Activated CD4-positive, CD25-positive, alpha-beta regulatory T cell treated with anti-CD3 and anti-CD28 coated beads, Interleukin-2, amount 50 U/mL, for 72 hours (primary cell): ENCODE results near the gene CFAP298.
"Not testable (repeated sequence)": the region's sequence is repeated elsewhere in the genome, so short reads cannot be mapped to it uniquely, and the experiment has no call there.

Experiments used
- DNase-seq: peaks from one replicate; pipeline ENCODE4 v3.0.0; 2021

Gene CFAP298, protein sequence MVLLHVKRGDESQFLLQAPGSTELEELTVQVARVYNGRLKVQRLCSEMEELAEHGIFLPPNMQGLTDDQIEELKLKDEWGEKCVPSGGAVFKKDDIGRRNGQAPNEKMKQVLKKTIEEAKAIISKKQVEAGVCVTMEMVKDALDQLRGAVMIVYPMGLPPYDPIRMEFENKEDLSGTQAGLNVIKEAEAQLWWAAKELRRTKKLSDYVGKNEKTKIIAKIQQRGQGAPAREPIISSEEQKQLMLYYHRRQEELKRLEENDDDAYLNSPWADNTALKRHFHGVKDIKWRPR

DNA sequence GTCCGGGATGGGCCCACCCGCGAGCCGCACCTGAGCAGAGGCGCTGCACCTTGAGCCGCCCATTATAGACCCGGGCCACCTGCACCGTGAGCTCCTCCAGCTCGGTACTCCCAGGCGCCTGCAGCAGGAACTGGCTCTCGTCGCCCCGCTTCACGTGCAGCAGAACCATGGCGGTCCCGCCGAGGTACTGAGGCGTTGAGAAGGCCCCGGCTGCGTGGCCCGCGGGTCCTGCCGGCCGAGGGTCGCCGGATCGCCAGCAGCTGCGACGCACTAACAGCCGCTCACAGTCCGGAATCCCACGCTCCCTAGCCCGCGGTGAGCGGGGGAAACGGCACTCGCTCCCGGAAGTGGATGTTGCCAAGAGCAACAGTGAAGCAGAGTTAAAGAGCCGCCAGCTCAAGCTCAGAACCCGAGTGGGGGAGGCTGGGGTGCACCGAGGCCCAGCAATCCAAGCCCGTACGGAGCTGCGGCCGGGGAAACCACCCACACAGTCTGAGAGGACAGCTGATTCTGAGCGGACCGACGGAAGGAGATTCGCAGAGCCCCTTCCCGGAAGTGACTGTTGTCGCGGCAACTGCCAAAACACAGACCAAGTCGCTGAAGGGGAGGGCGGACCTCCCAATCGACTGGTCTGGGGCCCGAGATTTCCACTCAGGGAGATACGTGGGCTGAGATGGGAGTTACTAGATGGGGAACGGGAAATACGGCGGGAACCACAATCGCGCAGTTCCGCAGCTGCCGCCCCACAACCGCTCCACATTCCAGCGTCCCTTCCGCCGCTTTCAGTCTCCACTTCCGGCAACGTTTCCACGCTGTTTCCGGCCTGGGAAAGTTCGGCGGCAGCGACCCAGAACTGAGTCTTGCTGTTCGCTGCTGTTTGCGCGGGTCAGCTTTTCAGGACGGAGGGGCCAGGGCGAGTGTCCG lies at the start of gene CFAP298:
Gene CFAP298 (minus strand): TSS at position 303 of the 924 bp plus-strand sequence. CDS start 134 bp downstream, at position 169.
- DNase-seq, result peak; percentile 82

DNA sequence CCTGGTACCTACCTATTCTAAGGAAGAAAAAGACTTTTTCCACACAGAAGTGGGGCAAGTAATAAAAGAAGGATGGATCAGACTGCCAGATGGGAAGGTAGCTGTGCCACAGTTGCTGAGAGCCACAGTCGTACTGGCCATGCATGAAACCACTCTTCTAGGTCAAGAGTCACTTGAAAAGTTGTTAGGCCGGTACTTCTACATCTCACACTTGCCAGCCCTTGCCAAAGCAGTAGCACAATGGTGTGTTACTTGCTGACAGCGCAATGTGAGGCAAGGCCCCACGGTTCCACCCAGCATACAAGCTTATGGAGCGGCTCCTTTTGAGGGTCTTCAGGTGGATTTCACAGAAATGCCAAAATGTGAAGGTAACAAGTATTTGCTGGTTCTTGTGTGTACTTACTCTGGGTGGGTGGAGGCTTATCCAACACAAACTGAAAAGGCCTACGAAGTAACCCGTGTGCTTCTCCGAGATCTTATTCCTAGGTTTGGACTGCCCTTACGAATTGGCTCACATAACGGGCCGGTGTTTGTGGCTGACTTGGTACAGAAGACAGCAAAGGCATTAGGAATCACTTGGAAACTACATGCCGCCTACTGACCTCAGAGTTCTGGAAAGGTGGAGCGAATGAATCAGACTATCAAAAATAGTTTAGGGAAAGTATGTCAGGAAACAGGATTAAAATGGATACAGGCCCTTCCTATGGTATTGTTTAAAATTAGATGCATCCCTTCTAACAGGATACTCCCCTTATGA lies 49.0 kb upstream of the CFAP298 start:
- DNase-seq, result not testable (repeated sequence)

DNA sequence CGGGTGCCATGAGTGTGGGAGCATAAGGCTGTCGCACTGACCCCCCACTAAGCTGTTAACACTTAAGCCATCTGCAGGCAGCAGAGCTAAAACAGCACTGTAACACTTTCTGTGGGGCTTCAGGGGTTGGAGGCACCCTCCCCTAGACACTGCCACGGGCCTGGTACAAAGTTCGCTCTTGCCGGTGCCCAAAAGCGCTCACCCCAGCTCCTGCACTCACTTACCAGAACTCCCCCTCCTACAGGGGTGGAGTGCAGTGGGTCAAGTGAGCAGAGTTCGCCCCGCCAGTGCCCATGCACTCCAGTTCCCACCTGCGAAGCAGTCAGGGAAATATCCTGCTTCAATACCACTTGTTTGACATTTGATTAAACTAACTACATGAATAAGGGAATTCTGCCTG lies 46.3 kb upstream of the CFAP298 start:
- DNase-seq, result no peak

DNA sequence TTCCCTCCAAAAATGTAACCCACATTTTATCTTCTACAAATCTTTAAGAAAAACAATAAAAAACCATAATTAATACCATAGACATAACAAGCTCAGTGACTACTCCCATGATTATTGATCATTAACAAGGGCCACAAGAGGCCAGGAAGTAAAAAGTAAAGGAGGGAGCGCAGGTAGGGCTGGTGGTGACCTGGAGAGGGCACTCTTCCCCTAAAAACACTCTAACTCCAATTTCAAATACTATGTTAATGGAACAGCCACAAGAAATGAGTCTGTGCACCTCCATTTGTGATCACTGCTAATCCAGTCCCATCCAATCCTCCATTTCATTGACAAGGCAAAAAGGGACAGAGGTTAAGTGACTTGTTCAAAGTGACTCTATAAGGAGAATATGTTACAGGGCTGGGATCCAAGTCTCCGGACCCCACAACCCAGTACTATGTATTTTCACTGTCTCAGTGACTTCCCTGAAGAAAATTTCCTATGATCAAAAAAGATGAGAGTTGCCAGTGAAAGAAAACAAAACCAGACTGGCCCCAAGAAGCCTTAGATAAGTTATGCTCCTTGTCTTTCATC lies 41.2 kb upstream of the CFAP298 start:
- DNase-seq, result no peak

DNA sequence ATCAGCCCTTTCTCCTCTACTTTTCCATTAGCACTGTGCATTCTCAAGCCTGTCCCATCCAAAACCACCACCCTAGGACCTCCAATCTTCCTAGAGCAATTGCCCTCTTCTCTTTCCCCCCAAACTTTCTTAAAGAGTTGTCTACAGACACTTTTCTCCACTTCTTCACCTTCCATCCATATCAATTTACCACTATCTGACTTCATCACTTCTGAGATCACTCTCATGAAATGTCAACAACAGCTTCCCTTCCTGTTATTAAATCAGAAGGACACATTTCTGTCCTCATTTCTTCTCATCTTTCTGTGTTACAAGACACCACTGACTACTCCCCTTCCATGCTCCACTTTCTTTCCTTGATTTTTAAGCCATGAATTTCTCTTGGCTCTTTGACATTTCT lies 36.0 kb upstream of the CFAP298 start:
- no peak for DNase-seq

DNA sequence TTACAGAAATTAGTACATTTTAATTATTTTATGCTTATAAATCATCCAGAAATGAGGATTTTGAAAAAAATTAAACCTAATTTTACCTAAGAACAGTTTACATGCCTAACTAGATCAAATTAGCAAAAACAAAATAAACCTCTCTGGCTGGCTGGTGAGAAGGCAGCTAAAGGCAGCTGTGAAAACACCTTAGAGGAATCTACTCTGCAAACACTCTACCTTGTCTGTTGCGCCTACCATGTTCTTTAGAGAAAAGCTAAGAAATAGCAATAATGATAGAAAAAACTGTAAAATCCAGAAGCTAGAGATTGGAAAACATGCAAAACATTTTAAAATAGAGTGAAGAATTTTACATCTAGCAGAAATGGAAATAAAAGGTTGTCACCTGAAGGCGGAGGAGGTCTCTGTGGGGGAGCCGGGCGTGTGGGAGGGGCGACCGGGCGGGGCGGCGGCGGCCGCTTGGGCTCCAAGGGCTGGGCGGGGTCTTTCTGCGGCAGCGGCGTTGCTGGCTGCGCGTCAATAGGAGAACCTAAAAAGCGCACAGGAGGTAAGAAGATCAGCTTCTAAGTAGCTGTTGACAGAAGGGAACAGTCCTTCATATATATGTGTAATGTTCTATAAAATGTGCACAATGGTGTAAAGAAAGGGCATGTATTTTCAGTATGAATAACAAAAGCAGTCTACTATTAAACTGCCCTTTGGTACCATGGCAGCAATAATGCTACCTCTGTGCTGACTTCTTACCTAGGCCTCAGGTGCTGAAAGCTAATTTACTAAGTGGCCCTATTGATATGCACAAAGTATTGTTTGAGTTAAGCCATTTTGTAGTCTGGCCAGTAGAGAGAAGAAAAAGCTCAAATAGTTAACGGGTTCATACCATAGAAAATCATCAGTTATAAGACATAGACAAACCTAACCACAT lies 33.3 kb upstream of the CFAP298 start:
- DNase-seq, result no peak

DNA sequence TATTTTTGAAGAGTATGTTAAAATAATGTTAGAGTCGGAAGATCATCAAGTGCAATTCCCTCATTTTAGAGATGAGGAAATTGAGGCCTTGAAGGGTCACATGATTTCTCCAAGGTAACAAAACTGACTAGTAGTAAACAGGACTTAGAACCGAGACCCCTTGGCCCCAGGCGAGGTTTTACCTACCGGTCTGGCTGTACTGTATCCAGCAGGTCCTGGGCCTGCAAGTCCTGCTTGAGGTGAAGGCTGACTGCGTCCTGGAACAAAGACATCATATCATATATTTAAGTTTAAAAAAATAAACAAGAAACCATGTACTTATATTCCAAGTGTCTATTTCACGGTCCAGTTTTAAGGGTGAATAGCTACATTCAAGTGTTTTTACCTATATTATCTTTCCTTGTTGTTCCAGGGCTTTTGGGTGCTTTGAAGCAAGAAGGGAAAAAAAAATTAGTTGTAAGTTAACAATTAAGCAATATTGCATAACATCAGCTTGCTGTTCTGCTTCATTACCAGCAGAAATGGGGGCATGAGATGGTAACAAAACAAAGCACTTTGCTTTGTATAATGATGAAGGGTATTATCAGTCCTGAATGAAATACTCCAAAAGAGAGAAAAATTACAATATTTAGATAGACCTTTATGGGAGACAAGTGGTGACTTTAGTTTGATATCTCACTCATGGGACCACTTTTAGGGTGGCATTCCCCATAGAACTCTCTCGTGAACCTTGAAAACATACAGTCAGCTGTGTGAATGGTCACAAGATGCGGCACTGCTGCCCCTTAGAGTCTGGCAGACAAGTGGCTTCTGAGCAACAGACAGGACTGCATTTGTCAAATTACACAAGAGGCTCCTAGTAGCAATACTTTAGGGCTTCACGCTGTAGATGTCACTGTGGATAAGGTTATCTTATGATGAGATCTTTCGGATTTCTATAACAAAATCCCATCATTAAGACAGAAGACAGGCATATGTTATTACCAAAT lies 29.8 kb upstream of the CFAP298 start:
- no peak for DNase-seq

DNA sequence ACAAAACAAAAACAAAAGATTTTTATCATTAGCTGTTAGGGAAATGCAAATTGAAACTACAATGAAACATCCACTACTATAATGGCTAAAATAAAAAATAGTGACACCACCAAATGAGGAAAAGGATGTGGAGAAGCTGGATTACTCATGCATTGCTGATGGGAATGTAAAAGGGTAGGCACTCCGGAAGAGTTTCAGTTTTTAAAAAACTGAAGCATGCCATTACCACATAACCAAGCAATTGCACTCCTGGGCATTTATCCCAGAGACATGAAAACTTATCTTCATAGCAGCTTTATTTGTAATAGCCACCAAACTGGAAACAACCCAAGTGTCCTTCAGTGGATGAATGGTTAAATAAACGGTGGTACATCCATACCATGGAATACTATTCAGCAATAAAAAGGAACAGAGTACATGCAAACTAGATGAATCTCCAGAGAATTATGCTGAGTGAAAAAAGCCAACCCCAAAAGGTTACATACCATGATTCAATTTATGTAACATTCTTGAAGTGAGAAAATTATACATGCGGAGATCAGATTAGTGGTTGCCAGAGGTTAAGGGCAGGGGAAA lies 14.5 kb upstream of the CFAP298 start:
- DNase-seq, result no peak

DNA sequence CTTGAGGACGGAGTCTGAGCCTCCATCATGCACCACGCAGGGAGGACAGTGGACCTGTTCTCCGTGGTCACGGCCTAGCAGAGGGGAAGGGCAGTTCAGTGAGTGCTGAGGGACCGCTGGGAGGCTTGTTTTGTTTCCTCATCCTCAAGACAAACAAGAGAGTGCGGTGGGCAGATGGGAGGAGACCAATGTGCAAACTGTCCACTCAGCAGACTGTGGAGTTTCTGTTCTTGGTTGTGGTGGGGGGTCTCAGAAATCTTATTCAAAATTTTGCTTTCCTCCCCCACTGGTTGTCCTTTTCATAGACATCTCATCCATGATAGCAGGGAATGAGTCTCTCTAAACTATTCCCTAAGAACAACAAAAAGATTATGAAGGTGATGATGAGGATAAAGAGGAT lies 6.0 kb upstream of the CFAP298 start:
- not testable (repeated sequence) for DNase-seq

DNA sequence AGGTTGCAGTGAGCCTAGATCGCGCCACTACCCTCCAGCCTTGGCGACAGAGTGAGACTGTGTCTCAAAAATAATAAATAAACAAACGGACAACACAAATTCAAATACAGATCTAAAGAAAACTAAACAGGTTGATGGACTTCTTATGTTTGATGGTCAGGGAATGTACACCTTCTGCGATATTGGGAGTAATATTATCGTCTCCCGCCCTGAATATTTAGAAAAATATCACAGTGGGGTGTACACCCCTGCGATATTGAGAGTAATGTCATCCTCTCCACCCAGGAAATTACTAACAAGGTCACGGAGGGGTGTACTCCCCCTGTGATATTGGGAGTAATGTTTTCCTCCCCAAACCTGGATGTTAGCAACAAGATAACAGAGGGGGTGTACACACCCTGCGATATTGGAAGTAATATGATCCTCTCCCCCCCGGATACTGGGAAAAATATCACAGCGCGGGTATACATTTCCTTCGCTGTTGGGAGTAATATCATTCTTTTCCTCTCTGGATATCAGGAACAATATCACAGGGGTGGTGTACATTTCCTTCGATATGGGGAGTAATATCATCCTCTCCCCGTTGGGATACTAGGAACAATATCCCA lies 1.4 kb upstream of the CFAP298 start:
- DNase-seq, result no peak

DNA sequence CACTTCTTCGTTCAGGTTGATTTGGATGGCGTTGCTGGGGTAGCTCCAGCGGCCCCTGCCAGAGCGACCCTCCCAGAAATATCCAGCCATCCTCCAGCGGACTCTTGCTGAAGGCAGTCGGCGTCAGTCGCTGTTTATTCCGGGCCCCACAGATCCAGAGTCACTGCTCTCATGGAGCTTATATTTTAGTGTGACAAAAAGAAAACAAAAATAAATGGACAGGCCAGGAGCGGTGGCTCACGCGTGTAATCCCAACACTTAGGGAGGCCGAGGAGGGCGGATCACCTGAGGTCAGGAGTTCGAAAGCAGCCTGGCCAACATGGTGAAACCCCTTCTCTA lies 791 bp upstream of the CFAP298 start:
- DNase-seq, result no peak

DNA sequence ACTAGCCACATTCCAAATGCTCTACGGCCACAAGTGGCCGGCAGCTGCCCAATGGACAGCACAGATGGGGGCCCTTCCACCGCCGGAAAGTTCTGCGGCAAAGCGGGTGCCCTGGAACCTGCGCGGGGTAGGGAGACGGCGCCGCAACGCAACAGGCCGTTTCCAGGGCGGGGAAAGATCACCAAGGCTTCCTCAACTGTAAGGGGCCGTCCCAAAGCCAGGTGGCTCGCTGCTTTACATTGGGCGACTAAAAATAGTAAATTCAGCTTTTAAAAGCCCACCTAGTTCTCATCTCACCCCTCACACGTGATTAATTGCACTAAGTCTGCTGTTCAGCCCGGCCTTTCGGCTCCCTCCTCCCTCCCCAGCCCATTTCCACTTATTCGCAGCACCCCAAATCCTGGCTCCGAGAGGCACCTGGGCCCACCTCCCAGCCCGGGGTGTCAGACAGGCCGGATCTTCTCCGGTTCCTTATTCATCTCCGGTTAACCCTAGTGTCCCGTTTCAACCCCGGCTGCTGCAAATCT lies 643 bp downstream of the CFAP298 start:
- peak; percentile 47 for DNase-seq

DNA sequence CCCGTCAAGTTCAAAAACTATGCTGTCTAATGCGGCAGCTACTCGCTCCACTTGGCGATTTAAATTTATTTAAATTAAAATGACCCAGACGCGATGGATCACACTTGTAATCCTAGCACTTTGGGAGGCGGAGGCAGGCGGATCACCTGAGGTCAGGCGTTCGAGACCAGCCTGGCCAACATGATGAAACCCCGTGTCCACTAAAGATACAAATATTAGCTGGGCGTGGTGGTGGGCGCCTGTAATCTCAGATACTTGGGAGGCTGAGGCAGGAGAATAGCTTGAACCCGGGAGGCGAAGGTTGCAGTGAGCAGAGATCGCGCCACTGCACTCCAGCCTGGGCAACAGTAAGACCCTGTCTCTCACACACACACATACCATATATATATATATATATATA lies 1.2 kb downstream of the CFAP298 start:
- DNase-seq, result not testable (repeated sequence)

DNA sequence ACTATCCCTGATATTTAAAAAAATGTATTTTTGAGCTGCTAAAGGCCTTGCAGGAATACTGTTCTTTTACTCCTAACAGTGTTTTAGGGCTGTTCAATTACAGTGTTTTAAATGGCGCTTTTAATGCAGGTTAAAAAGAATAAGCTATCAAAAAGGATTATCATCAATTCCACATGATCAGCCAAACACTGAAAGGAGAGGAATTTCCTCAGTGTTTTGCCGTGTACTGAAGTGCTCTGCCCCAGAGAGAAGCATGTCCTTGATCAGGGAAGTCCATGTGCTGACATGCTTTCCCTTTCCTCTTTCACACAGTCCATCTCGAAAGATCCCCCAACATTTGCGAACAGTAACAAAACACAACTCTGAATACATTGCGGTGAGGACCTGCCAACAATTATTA lies 3.3 kb downstream of the CFAP298 start:
- DNase-seq, result no peak

DNA sequence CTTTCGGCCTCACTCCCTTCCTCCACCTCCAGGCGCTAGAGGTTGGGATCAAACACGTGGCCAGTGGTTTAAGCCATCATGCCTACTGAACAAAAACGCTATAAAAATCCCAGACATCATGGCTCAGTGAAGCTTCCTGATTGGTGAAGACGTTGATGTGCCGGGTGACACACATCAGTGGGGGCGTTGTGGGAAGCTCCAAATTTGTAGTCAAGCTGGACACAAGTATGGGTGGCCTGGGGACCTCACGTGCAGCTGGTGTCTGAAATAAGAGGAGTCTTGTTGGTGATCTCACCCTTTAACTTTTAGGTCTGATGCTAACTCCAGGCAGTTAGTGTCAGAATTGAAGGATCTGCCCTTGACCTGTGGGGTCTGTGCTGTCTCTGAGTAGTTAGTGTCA lies 6.7 kb downstream of the CFAP298 start:
- DNase-seq, result no peak

DNA sequence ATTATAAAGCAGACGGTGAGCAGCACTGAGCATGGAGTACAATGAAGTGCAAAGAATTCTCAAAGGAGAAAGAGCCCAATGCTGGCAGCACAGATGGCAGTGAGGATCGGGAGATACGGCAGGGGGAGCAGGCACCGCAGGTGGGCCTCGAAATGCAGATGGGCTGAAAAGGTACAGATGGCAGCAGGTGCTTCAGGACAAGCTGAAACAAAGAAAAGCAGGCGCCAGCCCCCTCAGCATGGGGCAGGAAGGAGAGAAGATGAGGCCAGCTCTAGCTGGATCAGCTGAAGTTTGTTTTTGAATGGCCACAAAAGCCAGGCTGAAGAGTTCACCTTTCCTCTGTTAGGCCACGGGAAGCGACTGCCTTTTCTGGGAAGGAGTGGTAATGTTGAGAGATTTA lies 7.7 kb downstream of the CFAP298 start:
- DNase-seq, result no peak

DNA sequence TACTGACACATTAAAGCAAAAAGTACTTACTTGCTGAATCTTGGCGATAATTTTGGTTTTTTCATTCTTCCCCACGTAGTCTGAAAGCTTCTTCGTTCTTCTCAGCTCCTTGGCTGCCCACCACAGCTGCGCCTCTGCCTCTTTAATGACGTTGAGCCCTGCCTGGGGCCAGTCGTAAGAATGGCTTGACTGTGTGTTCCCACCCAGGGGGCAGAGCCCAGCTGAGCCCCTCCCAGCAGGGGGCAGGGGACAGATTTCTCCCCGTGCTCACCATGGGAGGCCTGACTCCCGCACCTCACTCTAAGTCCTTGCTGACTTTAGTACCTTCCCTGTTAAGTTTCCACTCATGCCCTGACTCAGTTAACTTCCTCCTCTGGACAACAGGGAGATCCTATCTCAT lies 9.0 kb downstream of the CFAP298 start:
- no peak for DNase-seq

DNA sequence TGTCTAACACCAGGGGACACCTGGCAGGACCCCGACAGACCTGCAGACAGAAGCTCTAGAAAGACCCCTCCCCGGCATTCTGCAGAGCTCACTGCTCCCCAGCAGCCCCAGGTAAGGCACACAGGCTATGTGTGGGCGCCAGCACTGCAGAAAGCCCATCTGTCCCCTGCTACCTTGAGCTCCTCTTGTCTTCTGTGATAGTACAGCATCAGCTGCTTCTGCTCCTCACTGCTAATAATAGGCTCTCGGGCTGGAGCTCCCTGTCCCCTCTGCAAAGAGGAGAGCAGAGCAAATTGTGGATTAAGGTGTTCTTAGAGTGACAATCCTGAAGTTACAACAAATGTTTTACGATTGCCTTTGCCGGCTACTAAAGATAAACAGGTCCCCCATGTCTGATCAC lies 10.1 kb downstream of the CFAP298 start:
- no peak for DNase-seq

DNA sequence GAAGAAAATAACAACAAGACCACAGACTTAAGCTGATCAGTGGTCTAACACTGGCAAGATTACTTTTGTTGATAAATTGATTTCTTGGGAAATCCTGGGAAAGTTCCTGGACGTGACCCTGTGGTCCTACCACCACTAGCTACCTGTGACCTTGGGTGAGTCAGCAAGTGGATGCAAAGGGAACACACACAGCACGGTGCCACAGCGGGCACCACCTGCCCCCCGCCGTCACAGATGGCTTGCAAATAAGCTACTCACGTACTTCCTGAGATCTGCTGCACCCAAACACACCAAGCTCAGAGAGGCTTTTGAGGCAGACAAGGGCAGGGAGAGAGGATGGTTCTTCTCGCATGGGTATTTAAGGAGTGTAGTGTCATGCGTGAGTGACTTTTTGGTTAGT lies 12.7 kb downstream of the CFAP298 start:
- DNase-seq, result no peak

DNA sequence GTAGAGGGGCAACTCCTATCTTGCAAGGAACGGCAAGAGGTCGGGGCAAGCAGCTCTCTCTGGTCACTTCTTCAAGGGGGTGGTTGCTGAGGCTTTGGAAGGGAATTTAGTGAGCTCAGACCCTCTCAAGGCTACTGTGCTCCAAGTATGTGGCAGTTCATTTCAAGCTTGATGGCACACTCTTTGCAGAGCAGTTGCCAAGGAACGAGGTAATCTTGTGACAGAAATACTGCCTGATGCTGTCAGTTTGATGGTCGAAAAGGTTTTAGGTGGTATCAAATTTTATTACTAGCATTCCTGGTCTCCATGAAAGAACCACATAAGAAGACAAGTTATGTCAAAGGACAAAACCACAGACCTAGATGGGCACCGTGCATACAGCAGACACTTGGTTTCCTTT lies 13.1 kb downstream of the CFAP298 start:
- DNase-seq, result no peak
